ENCODE data around the gene AKR1B1.

The AKR1B1 gene

GRCh38 chr7:134419875-134420274 is 39.0 kb downstream of the AKR1B1 start:
- H4K20me1 ChIP-seq (ENCODE audit: insufficient read depth, low read length, poor library complexity, severe bottlenecking): no peaks in the 10 kb centered on the region
- H3K4me1 ChIP-seq (ENCODE audit: insufficient read depth, low read length, poor library complexity, severe bottlenecking): peaks cover 6% of the 10 kb centered on the region
- TF ChIP-seq EZH2phosphoT487 (IDR thresholded peaks at IDR 0.05; ENCODE audit: borderline replicate concordance) (no peak), CTCF (conservative IDR thresholded peaks at IDR 0.05; ENCODE audit: low read length) (no peak)
- no peaks in the 10 kb centered on the region for H3K9me3 ChIP-seq (ENCODE audit: insufficient read depth, low read depth, low read length)
- no peaks in the 10 kb centered on the region for H3K36me3 ChIP-seq (ENCODE audit: insufficient read depth, low read length)
- H3K4me2 ChIP-seq (ENCODE audit: low read depth, low read length, poor library complexity, severe bottlenecking): no peak overlapping the region
- no peaks in the 10 kb centered on the region for H3K27me3 ChIP-seq (ENCODE audit: insufficient read depth, low read length, poor library complexity, severe bottlenecking)
- no peak overlapping the region for H3K9ac ChIP-seq (ENCODE audit: low read depth, low read length, poor library complexity, severe bottlenecking)
- H3K4me3 ChIP-seq (ENCODE audit: low read length, poor library complexity, severe bottlenecking): no peak overlapping the region
- H3K9me2 ChIP-seq (replicated peaks; ENCODE audit: low read depth, low read length): no peaks in the 10 kb centered on the region
- H2AFZ ChIP-seq (ENCODE audit: low read length): no peak overlapping the region
- no peaks in the 10 kb centered on the region for H3F3A ChIP-seq (ENCODE audit: low read depth)
- H3K79me2 ChIP-seq (ENCODE audit: insufficient read depth, low read length): no peaks in the 10 kb centered on the region

GRCh38 chr7:134419085-134419484 is 39.8 kb downstream of the AKR1B1 start:
- H3K9ac ChIP-seq (ENCODE audit: low read depth, low read length, poor library complexity, severe bottlenecking): no peak overlapping the region
- no peaks in the 10 kb centered on the region for H4K20me1 ChIP-seq (ENCODE audit: insufficient read depth, low read length, poor library complexity, severe bottlenecking)
- no peak overlapping the region for H3K4me2 ChIP-seq (ENCODE audit: low read depth, low read length, poor library complexity, severe bottlenecking)
- no peaks in the 10 kb centered on the region for H3K36me3 ChIP-seq (ENCODE audit: insufficient read depth, low read length)
- H3K4me1 ChIP-seq (ENCODE audit: insufficient read depth, low read length, poor library complexity, severe bottlenecking): peaks cover 6% of the 10 kb centered on the region
- H3K9me3 ChIP-seq (ENCODE audit: insufficient read depth, low read depth, low read length): no peaks in the 10 kb centered on the region
- no peak for TF ChIP-seq CTCF (conservative IDR thresholded peaks at IDR 0.05; ENCODE audit: low read length)
- no peak for TF ChIP-seq EZH2phosphoT487 (IDR thresholded peaks at IDR 0.05; ENCODE audit: borderline replicate concordance)
- no peaks in the 10 kb centered on the region for H3K9me2 ChIP-seq (replicated peaks; ENCODE audit: low read depth, low read length)
- H2AFZ ChIP-seq (ENCODE audit: low read length): no peak overlapping the region
- no peaks in the 10 kb centered on the region for H3F3A ChIP-seq (ENCODE audit: low read depth)
- H3K27me3 ChIP-seq (ENCODE audit: insufficient read depth, low read length, poor library complexity, severe bottlenecking): no peaks in the 10 kb centered on the region
- H3K4me3 ChIP-seq (ENCODE audit: low read length, poor library complexity, severe bottlenecking): no peak overlapping the region
- no peaks in the 10 kb centered on the region for H3K79me2 ChIP-seq (ENCODE audit: insufficient read depth, low read length)

GRCh38 chr7:134415700-134416099 is 43.2 kb downstream of the AKR1B1 start:
- Histone ChIP-seq H4K20me1 (ENCODE audit: insufficient read depth, low read length, poor library complexity, severe bottlenecking) (no peaks in the 10 kb centered on the region), H3K36me3 (ENCODE audit: insufficient read depth, low read length) (no peaks in the 10 kb centered on the region), H3K9ac (ENCODE audit: low read depth, low read length, poor library complexity, severe bottlenecking) (no peak overlapping the region), H3K4me3 (ENCODE audit: low read length, poor library complexity, severe bottlenecking) (no peak overlapping the region), H3K9me3 (ENCODE audit: insufficient read depth, low read depth, low read length) (no peaks in the 10 kb centered on the region), H3K4me1 (ENCODE audit: insufficient read depth, low read length, poor library complexity, severe bottlenecking) (peaks cover 6% of the 10 kb centered on the region), H3K4me2 (ENCODE audit: low read depth, low read length, poor library complexity, severe bottlenecking) (no peak overlapping the region), H3F3A (ENCODE audit: low read depth) (no peaks in the 10 kb centered on the region), H3K79me2 (ENCODE audit: insufficient read depth, low read length) (no peaks in the 10 kb centered on the region), H2AFZ (ENCODE audit: low read length) (no peak overlapping the region), H3K9me2 (replicated peaks; ENCODE audit: low read depth, low read length) (no peaks in the 10 kb centered on the region), H3K27me3 (ENCODE audit: insufficient read depth, low read length, poor library complexity, severe bottlenecking) (no peaks in the 10 kb centered on the region)
- TF ChIP-seq EZH2phosphoT487 (IDR thresholded peaks at IDR 0.05; ENCODE audit: borderline replicate concordance) (no peak), CTCF (conservative IDR thresholded peaks at IDR 0.05; ENCODE audit: low read length) (no peak)

Measured in Loucy (cell line).